DMS153 treated with DMSO at 0.1 percent for 48 hours (cell line): Measurements from ENCODE around the gene AADAT.
"Not testable (repeated sequence)": the region's sequence is repeated elsewhere in the genome, so short reads cannot be mapped to it uniquely, and the experiment has no call there.

Source experiments
- DNase-seq: peaks from one replicate; lab custom pipeline; 2025; ENCODE audit not compliant: unreplicated experiment; lab: John Stamatoyannopoulos, UW

AADAT gene

GRCh38 chr4:170090352-170091052 lies 746 bp upstream of the AADAT start:
- DNase-seq, result no peak

GRCh38 chr4:170089274-170089667 lies 485 bp downstream of the AADAT start:
- DNase-seq, result peak; percentile 21

DNA sequence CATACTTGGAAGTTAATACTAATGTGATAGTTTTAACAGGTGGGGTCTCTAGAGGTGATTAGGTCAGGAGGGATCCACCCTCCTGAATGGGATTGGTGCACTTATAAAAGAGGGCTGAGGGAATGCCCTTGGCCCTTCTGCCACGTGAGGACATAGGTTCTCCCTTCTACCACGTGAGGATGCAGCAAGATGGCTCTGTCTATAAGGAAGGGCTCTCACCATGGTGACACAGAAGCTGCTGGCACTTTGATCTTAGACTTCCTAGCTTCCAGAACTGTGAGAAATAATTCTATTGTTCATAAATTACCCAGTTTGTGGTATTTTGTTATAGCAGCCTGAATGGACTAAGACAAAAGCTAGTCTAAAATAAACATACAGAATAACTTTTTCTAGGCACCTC lies 1.0 kb downstream of the AADAT start:
- no peak for DNase-seq

DNA sequence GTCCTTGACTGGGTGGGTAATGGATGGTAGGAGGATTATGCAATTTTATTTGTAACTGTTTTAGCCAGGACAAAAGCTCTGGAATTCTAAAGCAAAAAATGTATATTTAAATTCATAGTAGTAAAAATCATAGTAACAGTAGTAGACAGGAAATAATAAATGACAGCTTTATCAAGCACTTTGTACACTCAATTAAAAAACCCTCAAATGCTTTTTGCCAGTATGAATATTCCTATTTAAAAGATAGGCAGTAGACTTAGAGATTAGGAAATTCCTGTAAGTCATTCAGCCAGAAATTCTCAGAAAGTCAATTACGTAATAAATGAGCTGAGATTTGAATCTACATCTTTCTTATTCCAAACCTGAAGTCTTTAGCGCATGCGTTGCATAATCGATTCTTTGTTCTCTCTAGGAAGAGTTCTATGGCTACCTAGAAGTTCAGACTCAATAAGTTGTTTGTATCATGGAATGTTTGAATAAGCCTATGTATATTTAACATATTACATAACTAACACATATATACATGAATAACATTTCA lies 2.5 kb downstream of the AADAT start:
- DNase-seq, result no peak

DNA sequence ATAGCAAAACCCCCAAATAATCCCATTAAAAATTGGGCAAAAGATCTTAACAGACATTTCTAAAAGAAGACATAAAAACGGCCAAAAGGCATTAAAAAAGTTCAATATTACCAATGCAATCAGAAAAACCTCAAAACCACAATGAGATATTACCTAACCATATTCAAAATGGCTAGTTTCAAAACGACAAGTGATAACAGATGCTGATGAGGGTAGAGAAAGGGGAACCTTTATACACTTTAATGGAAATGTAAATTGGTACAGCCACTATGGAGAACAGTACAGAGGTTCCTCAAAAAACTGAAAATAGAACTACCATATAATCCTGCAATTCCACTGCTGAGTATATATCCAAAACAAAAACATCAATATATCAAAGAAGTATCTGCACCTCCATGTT lies 6.2 kb downstream of the AADAT start:
- DNase-seq, result no peak

- no peak for DNase-seq
These were observed 9.3 kb downstream of the AADAT start for GRCh38 chr4:170080496-170080895.

DNA sequence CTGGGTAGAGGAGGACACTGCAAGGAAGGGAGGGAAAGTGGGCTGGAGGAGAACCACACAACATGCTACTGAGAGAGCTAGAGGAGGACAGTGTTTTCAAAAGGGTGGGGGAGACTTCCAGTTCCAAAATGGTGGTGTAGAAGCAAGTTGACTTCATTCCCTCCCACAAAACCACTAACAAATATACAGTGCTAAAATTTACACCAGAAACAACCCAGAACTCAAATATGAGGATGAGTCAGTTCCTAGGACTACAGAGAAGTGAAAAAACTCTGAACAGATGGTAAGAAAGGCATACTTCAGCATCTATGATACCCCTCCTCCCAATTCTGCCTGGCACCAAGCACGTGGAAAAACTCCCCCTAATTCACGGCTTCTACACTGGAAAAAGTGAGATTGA lies 9.8 kb downstream of the AADAT start:
- no peak for DNase-seq

DNA sequence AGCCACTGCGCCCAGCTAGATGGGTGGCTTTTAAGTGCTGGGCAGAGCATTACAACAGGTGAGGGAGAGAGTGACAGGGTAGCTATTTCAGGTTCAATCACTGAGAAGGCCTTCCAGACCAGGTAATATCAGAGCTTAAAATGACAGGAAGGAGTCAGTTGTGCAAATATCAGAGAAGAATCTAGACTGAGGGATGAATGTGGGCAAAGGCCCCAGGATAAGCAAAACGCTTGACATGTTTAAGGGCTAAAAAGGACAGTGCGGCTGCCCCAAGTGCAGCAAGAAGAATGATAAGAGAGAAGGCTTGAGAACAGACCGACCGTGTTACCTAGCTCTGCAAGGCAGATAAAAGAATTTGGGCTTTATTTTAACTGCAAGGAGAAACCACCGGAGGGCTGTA lies 18.6 kb downstream of the AADAT start:
- no peak for DNase-seq

DNA sequence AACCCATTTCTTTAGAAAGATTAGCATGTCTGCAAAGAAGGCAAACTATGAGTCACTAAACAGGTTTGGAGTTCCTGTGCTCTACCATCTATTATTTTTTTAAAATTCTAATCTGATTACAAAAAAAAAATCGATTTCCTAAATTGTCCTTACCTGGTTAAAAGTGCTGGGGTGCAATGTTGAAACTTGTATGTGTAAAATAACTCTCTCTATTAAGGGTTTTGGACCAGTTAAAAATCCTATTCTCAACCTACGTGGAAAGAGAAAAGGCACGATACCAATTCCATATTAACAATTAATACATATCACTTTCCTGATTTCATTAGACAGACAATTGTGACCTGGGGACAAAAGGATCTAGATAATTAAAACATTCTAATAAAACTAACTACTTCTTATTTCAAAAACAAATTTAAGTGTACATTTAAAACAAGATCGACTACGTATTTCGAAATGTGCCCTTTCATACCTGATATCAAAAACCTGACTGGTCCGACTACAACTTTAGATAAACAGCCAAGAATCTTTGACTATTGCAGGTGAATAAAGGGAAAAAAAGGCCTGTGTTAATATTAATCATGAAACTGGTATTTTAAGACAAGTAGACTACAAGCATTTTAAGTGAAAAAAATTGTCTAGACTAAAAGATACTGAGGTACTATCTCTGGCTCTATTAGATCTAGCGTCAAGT lies 21.2 kb downstream of the AADAT start:
- no peak for DNase-seq

DNA sequence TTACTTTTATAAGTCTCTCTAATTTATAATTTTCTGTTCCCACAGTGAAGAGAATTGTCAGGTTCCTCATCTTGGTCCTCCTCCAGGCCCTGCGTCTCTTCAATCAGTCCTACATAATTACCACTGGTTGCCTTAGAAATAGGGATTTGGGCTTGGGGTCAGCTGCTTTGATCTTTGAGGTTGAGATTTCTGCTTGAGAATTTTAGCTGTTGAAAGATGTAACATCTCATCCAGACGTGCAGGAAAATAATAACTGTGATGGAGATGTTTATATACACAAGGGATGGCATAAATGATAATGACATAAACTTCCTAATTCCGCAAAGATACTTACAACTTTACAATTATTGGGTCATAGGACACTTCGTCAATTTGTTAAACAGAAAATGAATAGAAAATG lies 30.3 kb downstream of the AADAT start:
- DNase-seq, result no peak

GRCh38 chr4:170058826-170059225 lies 30.9 kb downstream of the AADAT start:
- DNase-seq, result no peak

DNA sequence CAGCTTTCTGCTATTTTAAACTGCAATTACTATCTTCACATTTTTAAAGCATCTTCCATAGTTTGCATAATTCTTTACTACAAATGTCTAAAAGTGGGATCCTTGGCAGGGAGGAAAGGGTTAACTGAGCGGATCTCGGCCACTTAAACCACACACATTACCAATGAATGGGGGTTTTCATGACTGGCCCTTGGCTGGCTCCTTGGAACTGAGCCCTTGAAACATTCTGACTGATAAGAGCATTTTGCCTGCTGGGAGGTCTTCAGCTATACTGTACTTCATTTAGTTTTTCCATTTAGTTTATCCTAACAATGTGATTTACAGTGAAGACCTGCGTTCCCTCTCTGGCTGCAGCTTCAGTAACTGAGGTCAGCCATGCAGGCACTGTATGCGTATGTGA lies 31.9 kb downstream of the AADAT start:
- no peak for DNase-seq

GRCh38 chr4:170052919-170053318 lies 36.8 kb downstream of the AADAT start:
- no peak for DNase-seq

DNA sequence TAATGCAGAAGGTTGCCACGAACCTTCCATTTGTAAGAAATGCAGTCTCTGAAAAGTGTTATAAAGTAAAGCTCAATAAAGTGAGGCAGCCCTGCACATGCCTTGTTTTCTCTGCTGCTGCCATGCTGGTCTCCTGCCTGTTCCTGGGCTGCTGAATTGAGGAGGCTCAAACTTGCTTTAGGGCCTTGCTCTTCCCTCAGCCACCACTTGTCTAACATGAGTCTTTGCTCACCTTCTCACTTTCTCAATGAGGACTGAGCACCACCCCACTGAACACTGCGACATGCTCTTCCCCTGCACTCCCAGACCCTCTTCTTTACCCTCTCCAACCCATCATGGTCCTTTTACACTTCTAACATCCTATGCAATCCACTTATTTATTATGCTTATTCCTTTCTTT lies 38.4 kb downstream of the AADAT start:
- DNase-seq, result no peak

GRCh38 chr4:170049766-170050165 lies 40.0 kb downstream of the AADAT start:
- DNase-seq, result no peak

GRCh38 chr4:170047771-170048354 lies 41.9 kb downstream of the AADAT start:
- peak; percentile 19 for DNase-seq

- DNase-seq, result not testable (repeated sequence)
These were observed 43.6 kb downstream of the AADAT start for GRCh38 chr4:170046156-170046555.

DNA sequence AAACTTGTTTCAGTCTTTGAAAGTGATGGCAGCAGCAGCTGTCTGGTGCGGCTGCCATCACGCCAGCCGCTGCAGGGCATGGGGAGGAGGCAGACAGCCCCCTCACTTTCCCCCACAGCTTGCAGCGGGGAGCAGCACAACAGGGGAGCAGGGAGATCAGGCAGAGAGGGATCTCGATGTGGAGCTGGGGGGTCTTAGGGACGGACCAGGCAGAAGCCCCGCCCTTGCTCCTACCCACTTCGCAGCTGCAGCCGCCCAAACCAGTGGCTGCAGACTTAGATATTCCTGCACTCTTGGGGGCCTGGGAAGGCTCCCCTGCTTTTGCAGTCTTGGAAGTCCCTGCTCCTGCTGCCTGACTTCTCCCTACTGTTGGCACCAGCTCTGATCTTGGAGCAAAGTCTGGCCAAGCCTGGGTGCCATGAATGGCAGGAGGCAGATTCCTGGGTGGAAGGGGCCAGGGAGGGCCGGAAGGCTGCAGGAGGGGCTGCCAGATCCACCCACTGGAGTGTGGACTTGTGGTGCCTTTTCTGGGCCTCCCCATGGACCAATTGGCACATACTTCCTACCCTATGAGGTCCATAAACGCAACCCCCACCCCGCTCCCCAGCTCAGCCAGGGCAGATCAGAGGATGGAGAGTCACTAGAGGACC lies 49.6 kb downstream of the AADAT start:
- DNase-seq, result no peak

DNA sequence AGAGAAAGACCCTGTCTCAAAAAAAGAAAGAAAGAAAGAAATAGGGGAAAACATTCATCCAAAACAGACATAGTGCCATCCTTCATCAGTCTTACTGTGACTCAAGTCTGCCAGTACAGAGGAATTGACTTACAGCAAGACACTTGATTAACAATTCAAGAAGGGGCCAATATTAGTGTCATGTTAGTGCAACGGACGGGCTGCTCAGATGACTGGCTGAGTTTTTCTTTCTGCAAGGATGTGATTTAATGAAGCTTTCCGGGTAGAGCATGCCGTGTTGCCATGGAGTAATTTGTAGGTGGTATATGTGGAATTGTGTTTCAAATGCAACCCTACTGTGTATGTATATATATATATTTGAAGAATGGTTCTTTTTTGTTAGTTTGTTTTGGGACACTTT lies 51.0 kb downstream of the AADAT start:
- DNase-seq, result no peak

- no peak for DNase-seq
These were observed 51.5 kb downstream of the AADAT start for GRCh38 chr4:170038232-170038631.

DNA sequence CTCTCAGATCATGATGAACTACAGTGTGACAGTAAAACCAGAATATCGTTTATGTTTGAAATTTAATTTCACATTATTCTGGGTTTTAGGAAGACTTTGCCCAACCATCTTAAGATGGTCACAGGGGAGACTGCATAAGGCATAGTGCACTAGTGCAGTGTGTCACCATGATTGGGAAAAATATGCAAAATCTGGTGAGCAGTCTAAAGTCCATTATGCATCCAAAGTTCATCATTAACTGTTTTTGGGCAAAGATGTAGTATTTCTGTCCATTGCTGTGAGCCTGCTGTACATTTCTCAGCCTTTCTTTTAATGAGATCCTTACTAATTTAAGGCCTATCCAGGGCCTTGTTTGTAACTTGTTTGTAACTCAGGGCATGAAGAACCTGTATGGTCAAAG lies 52.3 kb downstream of the AADAT start:
- no peak for DNase-seq

GRCh38 chr4:170035845-170036244 lies 53.9 kb downstream of the AADAT start:
- DNase-seq, result no peak
